Right ventricle myocardium superior (tissue), 1 donor: ENCODE data around the gene NEU3. TPM values are rescaled to one million over a fixed set of nuclear protein-coding genes. Genes with fewer than 3 reads are reported as not detected.
"Not testable (repeated sequence)": the region's sequence is repeated elsewhere in the genome, so short reads cannot be mapped to it uniquely, and the experiment has no call there.

Experiments
- ATAC-seq: fragments of 200-7000 bp; cut with Tn5 transposase; one replicate; pipeline ENCODE4 v1.9.1; 2020; ENCODE audit warnings: mild to moderate bottlenecking; ENCODE audit not compliant: poor library complexity
- DNase-seq: peaks from one replicate; pipeline ENCODE4 v3.0.0-alpha.2; 2020
- intact Hi-C: fragments of 100-400 bp; cut with DNase I; formaldehyde crosslinking; loops from one replicate; pipeline ENCODE4 v1.11.2; 2022
- total RNA-seq: library from RNA; stranded (reverse); fragmentation: NEBNext Ultra II Directional; extraction: Animal tissue kit (Norgen Biotek cat#: 25700); gene quantifications from one replicate; pipeline ENCODE4 v1.2.1, GENCODE V29; 2021
- donor health status: DM: no; HTN: yes; CAD: no; lungs with severe emphysema.

The NEU3 gene
- total RNA-seq, 1 donor from 2014 or later = 3.5 TPM

- no peak for ATAC-seq
- intact Hi-C loops = no loop called here
- DNase-seq = no peak
Measured at GRCh38 chr11:74978041-74978440, 10.7 kb upstream of the NEU3 start.

- peak; percentile 38 for ATAC-seq
- intact Hi-C loops = no loop called here
- no peak for DNase-seq
Measured at GRCh38 chr11:74980634-74981033, 8.1 kb upstream of the NEU3 start.

GRCh38 chr11:74981888-74982287 lies 6.8 kb upstream of the NEU3 start:
- DNase-seq (no peak), ATAC-seq (no peak)
- intact Hi-C loops = no loop called here

- ATAC-seq = no peak
- DNase-seq = no peak
Measured at GRCh38 chr11:74984070-74984469, 4.7 kb upstream of the NEU3 start.

DNA sequence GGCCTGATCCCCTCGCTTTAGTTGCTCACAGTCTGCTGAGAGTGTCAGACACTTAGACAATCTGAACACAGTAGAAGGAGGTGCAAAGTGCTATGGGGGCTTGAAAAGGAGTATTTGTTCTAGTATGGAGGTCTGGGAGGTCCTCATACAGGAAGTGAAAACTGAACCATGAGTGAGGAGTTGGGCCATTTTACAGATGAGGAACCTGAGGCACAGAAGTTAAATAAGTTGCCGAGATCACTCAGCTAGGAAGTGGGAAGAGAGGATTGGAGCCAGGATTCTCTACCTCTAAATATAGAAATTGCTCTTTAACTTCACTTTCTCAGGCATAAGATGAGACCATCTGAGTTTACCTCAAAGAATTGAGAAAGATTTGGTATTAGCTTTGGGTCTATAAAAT lies 4.0 kb upstream of the NEU3 start:
- no peak for DNase-seq

More at GRCh38 chr11:74984070-74984469, 4.7 kb upstream of the NEU3 start:
- intact Hi-C loops = no loop called here

GRCh38 chr11:74989260-74989638 lies 516 bp downstream of the NEU3 start:
- ATAC-seq (no peak), DNase-seq (no peak)
- intact Hi-C loops = no loop called here

More for the DNA sequence above, 4.0 kb upstream of the NEU3 start:
- intact Hi-C loops = no loop called here
- no peak for ATAC-seq

DNA sequence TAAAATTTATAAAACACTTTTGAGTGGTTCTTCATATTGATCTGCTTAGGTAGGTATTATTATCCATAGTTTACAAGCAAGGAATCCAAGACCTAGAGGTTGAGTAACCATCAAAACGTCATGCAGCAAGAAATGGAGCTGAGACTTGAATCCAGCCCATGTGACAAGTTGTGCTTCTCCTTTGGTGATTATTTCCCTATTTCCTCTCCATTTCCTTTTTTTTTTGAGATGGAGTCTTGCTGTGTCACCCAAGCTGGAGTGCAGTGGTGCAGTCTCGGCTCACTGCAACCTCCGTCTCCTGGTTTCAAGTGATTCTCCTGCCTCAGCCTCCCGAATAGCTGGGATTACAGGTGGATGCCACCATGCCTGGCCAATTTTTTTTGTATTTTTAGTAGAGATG lies 1.4 kb downstream of the NEU3 start:
- DNase-seq, ATAC-seq, intact Hi-C loops: not testable (repeated sequence)

DNA sequence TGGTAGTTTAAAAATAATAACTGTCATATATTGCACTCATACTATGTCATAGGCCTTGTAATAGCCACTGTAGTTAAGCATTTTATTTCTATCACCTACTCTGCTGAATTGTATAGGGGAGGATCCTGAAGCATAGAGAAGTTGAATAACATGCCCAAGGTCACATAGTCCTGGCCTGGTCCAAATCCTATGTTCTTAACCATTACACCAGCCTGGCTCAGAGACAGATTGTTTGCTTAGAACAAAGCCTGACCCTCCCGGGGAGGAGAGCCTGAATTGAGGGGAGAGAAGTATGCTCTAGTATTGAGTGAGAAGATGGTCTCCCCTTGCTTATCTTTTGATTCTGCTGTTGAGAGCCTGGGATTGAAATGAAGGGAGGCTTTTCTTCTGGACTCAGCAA lies 2.2 kb downstream of the NEU3 start:
- intact Hi-C loops = no loop called here
- DNase-seq (no peak), ATAC-seq (no peak)

- DNase-seq (no peak), ATAC-seq (no peak)
- intact Hi-C loops = no loop called here
Measured at GRCh38 chr11:74992852-74993251, 4.1 kb downstream of the NEU3 start.

DNA sequence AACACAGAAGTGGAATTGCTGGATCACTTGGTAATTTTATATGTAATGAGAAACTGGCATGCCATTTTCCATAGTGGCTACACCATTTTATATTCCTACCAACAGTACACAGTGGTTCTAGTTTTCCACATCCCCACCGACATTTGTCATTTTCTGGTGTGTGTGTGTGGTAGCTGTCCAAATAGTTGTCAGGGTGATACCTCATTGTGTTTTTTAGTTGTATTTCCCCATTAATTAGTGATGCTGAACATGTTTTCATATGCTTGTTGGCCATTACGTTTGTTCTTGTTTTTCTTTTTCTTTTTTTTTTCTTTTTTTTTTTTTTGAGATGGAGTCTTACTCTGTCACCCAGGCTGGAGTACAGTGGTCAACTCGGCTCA lies 12.2 kb downstream of the NEU3 start:
- ATAC-seq (no peak), DNase-seq (no peak)
- intact Hi-C loops = no loop called here

- intact Hi-C loops = no loop called here
- ATAC-seq (no peak), DNase-seq (no peak)
Measured at GRCh38 chr11:75001686-75002085, 13.0 kb downstream of the NEU3 start.

DNA sequence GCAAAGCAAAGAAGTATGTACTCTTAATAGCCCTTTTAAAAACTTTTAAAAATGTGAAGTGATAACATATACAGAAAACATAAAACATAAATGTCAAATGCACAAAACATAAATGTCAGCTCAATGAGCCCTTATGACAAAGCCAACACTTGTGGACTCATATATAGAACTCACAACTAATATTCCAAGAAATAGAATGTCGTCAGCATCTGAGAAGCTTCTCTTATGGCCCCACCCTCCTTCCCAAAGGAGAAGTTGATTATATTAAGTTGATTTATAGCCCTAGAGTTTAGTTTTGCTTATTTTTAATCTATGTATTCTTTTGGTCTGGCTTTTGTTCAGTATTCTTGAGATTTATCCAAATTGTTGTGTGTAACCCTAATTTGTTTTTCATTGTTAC lies 13.8 kb downstream of the NEU3 start:
- DNase-seq = no peak
- intact Hi-C loops = no loop called here
- ATAC-seq = no peak

DNA sequence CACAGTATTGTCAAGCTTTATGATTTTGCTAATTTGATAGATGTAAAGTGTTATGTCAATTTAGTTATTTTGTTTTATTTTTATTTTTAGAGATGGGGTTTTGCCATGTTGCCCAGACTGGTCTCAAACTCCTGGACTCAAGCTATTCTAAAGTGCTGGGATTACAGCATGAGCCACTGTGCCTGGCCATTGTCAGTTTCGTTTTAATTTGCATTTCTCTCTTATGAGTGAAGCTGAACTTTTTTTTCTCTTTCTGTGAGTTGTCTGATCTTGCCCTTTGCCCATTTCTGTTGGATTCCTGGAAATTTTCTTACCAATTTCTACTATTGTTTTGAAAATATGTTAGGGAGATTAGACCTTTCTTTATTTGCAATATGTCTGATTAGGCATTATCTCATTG lies 15.5 kb downstream of the NEU3 start:
- ATAC-seq (no peak), DNase-seq (no peak)
- intact Hi-C loops = no loop called here

- intact Hi-C loops = no loop called here
- DNase-seq (no peak), ATAC-seq (no peak)
Measured at GRCh38 chr11:75011357-75011756, 22.6 kb downstream of the NEU3 start.

GRCh38 chr11:75011872-75012271 lies 23.1 kb downstream of the NEU3 start:
- ATAC-seq = no peak
- intact Hi-C loops = no loop called here

DNA sequence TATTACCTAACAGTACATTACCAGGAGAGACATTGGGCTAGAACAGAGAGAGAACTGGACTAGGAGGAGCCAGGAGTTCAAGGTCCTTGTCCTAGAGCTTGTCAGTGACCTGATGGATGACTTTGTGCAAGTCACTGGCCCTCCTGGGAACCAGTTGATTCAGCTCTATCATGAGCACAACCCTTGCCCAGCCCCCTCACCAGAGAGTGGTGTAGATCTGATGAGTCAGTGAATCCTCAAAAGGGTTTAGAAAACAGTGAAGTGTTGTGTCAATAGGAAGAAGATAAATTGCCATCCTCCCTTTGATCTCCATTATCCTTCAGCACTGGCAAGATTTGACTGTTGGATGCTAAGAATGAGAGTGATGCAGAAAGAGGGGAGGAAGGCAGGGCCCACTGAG lies 24.3 kb downstream of the NEU3 start:
- intact Hi-C loops = no loop called here
- no peak for ATAC-seq

More at GRCh38 chr11:75011872-75012271, 23.1 kb downstream of the NEU3 start:
- DNase-seq = no peak

DNA sequence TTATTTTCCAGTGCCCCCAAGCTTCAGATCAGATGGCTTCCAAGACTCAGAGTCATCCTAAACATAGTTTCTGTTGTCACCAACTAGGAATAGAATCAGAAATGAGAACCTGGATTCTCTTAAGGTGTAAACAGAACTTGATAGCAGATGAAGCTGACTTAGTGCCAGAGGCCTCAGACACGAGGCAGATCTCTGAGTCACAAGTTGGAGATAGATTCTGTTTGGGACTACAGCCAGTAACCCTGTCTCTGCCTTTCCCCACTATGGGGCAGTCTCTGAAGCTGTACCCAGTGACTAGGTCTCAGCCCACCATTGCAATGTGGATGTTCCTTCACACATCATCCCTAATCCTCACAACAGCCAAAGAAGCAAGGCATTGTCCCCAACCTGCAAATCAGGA lies 25.4 kb downstream of the NEU3 start:
- intact Hi-C loops = no loop called here
- ATAC-seq (peak; percentile 82), DNase-seq (no peak)

More for the DNA sequence above, 24.3 kb downstream of the NEU3 start:
- DNase-seq = no peak

DNA sequence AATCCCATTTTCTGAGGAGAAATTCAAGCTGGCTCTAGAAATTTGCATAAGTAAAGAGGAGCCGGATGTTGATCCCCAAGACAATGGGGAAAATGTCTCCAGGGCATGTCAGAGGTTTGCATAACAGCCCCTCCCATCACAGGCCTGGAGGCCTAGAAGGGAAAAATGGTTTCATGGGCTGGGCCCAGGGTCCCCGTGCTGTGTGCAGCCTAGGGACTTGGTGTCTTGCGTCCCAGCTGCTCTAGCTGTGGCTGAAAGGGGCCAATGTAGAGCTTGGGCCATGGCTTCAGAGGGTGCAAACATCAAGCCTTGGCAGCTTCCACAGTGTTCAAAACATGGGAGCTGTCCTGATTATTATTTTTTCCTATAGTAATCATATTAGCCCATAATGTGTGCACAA lies 30.5 kb downstream of the NEU3 start:
- intact Hi-C loops, ATAC-seq: not testable (repeated sequence)

GRCh38 chr11:75020328-75020727 lies 31.6 kb downstream of the NEU3 start:
- ATAC-seq, DNase-seq: not testable (repeated sequence)
- intact Hi-C loops = loop anchor here (5.0 kb wide), 1 partner anchor 227 kb away; no protein-coding TSS in a partner anchor

More for the DNA sequence above, 30.5 kb downstream of the NEU3 start:
- DNase-seq = not testable (repeated sequence)

DNA sequence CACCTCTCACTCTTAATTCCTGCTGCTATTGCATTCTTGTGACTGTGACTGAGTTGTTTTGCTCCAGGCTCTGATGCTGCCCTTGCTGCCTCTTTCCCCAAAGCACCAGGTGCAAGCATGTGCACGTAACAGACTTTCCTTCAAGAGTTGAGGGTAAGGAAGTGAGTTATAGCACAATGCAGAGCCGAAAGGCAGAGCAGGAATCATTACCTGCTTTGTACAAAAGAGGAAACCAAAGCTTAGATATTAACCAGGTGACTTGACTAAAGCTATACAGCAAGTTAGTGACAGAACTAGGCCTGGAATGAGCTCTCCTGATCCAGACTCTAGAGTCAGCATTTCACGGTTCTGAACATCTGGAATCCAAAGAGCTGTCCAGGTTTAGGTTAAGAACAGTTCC lies 33.6 kb downstream of the NEU3 start:
- ATAC-seq (peak; percentile 37), DNase-seq (no peak)
- intact Hi-C loops = loop anchor here (5.0 kb wide), 1 partner anchor 225 kb away; no protein-coding TSS in a partner anchor

GRCh38 chr11:75022759-75023396 lies 34.1 kb downstream of the NEU3 start:
- DNase-seq = peak; percentile 84
- intact Hi-C loops = loop anchor here (5.0 kb wide), 1 partner anchor 224 kb away; no protein-coding TSS in a partner anchor
- ATAC-seq = peak; percentile 95
